ENCODE results near the gene CCDC47. TPM values are rescaled to one million over a fixed set of nuclear protein-coding genes. Genes with fewer than 3 reads are reported as not detected.

The CCDC47 gene
- total RNA-seq, 1 experiment from 2014 or later = 79.4 TPM

- no peaks in the 10 kb centered on the region for H3K27me3 ChIP-seq (ENCODE audit: insufficient read depth, low read length)
- no peak overlapping the region for H4K8ac ChIP-seq (replicated peaks; ENCODE audit: insufficient read length, low read depth, low read length)
- no peaks in the 10 kb centered on the region for H3K9me3 ChIP-seq (ENCODE audit: control insufficient read depth, low read depth, low read length)
- no peak overlapping the region for H2BK120ac ChIP-seq (ENCODE audit: low read depth, low read length, poor library complexity, severe bottlenecking)
- no peak for DNase-seq
- H3K4me2 ChIP-seq (ENCODE audit: insufficient read depth, insufficient read length, low read length) = no peak overlapping the region
- no peak overlapping the region for H3K27ac Mint-ChIP-seq
- H4K91ac ChIP-seq (ENCODE audit: insufficient read length, low read depth, low read length) = no peak overlapping the region
- H3K4ac ChIP-seq (ENCODE audit: low read depth, low read length) = no peak overlapping the region
- no peak for TF ChIP-seq CTCF (conservative IDR thresholded peaks at IDR 0.05)
- H3K9me3 Mint-ChIP-seq = no peaks in the 10 kb centered on the region
- H2AK5ac ChIP-seq (ENCODE audit: insufficient read length, low read length) = no peak overlapping the region
- H3K4me3 Mint-ChIP-seq = no peak overlapping the region
- no peaks in the 10 kb centered on the region for H4K20me1 ChIP-seq (ENCODE audit: control insufficient read depth, insufficient read depth, insufficient read length)
- H3K36me3 Mint-ChIP-seq (ENCODE audit: insufficient read depth in 1 of 3, low read depth in 3 of 3) = peaks cover 22 to 86% (median 67%) of the 10 kb centered on the region in 3 experiments; a peak in 6 of 7 replicates
- no peaks in the 10 kb centered on the region for H3K4me1 ChIP-seq (ENCODE audit: insufficient read depth, low read length)
- no peak overlapping the region for H3K56ac ChIP-seq (ENCODE audit: insufficient read length, low read depth, low read length)
- no peaks in the 10 kb centered on the region for H3K27me3 Mint-ChIP-seq (ENCODE audit: low read depth)
- no peaks in the 10 kb centered on the region for H3K79me2 ChIP-seq (ENCODE audit: insufficient read depth, low read length)
- WGBS (ENCODE audit: extremely low coverage, insufficient read length, low lambda C conversion rate) = no CpG with 5 or more reads among the region's 1 CpG
- H3K23me2 ChIP-seq (ENCODE audit: insufficient read length, low read depth, low read length, poor library complexity, severe bottlenecking) = no peaks in the 10 kb centered on the region
- H3K23ac ChIP-seq (ENCODE audit: insufficient read length, low read depth, low read length) = no peak overlapping the region
- H3K14ac ChIP-seq (ENCODE audit: insufficient read depth, low read length) = no peak overlapping the region
- no peak overlapping the region for H3K27ac ChIP-seq (ENCODE audit: insufficient read length, low read depth, low read length)
- H2BK5ac ChIP-seq (ENCODE audit: insufficient read length, low read length) = no peak overlapping the region
- H3K4me1 Mint-ChIP-seq = no peaks in the 10 kb centered on the region
- no peaks in the 10 kb centered on the region for H3K79me1 ChIP-seq (ENCODE audit: insufficient read depth, low read depth, low read length, poor library complexity, severe bottlenecking)
- H3K9ac ChIP-seq (ENCODE audit: extremely low read depth, insufficient read length, low read length) = no peak overlapping the region
- no peak overlapping the region for H2BK12ac ChIP-seq (ENCODE audit: insufficient read length, low read depth, low read length)
- H2AFZ ChIP-seq (ENCODE audit: low read length) = no peak overlapping the region
- H3T11ph ChIP-seq (ENCODE audit: low read length) = no peak overlapping the region
- H4K5ac ChIP-seq (ENCODE audit: insufficient read length, low read depth, low read length) = no peak overlapping the region
- no peak overlapping the region for H3K18ac ChIP-seq (ENCODE audit: insufficient read length, low read depth, low read length)
- no peak overlapping the region for H2BK15ac ChIP-seq (ENCODE audit: low read depth, low read length)
- H2BK20ac ChIP-seq (ENCODE audit: low read depth, low read length, poor library complexity, severe bottlenecking) = no peak overlapping the region
Measured at GRCh38 chr17:63752707-63753106, 20.7 kb downstream of the CCDC47 start.
